Measurements from ENCODE around the gene SLC49A4.

DNA sequence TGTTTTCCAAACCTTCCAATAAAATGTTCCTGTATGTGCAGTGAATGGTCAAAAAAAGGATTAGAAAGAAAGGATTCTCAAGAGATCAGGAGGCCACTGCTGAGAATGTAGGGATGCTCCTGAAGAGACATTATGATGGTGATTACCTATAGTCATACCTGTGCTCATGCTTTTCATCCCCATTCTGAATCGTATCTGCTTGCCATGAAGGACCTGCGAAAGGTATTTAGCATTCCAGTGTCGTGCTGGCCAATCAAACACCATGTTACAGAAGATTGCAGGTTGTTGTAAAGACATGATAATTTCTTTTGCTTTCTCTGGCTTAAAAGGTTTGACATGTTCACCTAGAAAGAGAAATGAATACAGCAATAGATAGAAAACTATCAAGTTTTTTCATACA is 17.3 kb upstream of the SLC49A4 start:
- TF ChIP-seq, protein P1, sequence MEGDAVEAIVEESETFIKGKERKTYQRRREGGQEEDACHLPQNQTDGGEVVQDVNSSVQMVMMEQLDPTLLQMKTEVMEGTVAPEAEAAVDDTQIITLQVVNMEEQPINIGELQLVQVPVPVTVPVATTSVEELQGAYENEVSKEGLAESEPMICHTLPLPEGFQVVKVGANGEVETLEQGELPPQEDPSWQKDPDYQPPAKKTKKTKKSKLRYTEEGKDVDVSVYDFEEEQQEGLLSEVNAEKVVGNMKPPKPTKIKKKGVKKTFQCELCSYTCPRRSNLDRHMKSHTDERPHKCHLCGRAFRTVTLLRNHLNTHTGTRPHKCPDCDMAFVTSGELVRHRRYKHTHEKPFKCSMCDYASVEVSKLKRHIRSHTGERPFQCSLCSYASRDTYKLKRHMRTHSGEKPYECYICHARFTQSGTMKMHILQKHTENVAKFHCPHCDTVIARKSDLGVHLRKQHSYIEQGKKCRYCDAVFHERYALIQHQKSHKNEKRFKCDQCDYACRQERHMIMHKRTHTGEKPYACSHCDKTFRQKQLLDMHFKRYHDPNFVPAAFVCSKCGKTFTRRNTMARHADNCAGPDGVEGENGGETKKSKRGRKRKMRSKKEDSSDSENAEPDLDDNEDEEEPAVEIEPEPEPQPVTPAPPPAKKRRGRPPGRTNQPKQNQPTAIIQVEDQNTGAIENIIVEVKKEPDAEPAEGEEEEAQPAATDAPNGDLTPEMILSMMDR (IDR thresholded peaks at IDR 0.05), result no peak
- no peak for TF ChIP-seq POLR2A (IDR thresholded peaks at IDR 0.05)

All from heart left ventricle (tissue), 13 donors.